HG02763 (cell line): ENCODE measurements around the gene GALNT10.
A peak's percentile ranks its signal among the peaks of the same experiment; 100 is the strongest.

ENCODE experiments used
- ATAC-seq: cut with Tn5 transposase; IDR thresholded peaks from one replicate; pipeline ENCODE4 v1.9.1; 2021; ENCODE audit warnings: mild to moderate bottlenecking, moderate library complexity; ENCODE audit not compliant: unreplicated experiment

Gene GALNT10

GRCh38 chr5:154317916-154318315 lies 127.4 kb downstream of the GALNT10 start:
- no peak for ATAC-seq

- no peak for ATAC-seq
Measured at GRCh38 chr5:154318691-154319090, 128.2 kb downstream of the GALNT10 start.

GRCh38 chr5:154319736-154320135 lies 129.2 kb downstream of the GALNT10 start:
- no peak for ATAC-seq

- no peak for ATAC-seq
Measured at GRCh38 chr5:154320224-154321089, 129.9 kb downstream of the GALNT10 start.

GRCh38 chr5:154321546-154321945 lies 131.0 kb downstream of the GALNT10 start:
- no peak for ATAC-seq

- no peak for ATAC-seq
Measured at GRCh38 chr5:154324033-154324432, 133.5 kb downstream of the GALNT10 start.

GRCh38 chr5:154325566-154325965 lies 135.0 kb downstream of the GALNT10 start:
- no peak for ATAC-seq

GRCh38 chr5:154329062-154329461 lies 138.5 kb downstream of the GALNT10 start:
- ATAC-seq = no peak

GRCh38 chr5:154329519-154330040 lies 139.0 kb downstream of the GALNT10 start:
- no peak for ATAC-seq

GRCh38 chr5:154330097-154330667 lies 139.6 kb downstream of the GALNT10 start:
- no peak for ATAC-seq

GRCh38 chr5:154331232-154331631 lies 140.7 kb downstream of the GALNT10 start:
- ATAC-seq = no peak

- ATAC-seq = no peak
Measured at GRCh38 chr5:154331924-154332323, 141.4 kb downstream of the GALNT10 start.

- no peak for ATAC-seq
Measured at GRCh38 chr5:154332451-154332850, 141.9 kb downstream of the GALNT10 start.

- ATAC-seq = no peak
Measured at GRCh38 chr5:154333016-154333415, 142.5 kb downstream of the GALNT10 start.

GRCh38 chr5:154334406-154335064 lies 144.0 kb downstream of the GALNT10 start:
- ATAC-seq = no peak

- ATAC-seq = no peak
Measured at GRCh38 chr5:154335065-154335448, 144.5 kb downstream of the GALNT10 start.

GRCh38 chr5:154341620-154342019 lies 151.1 kb downstream of the GALNT10 start:
- no peak for ATAC-seq

GRCh38 chr5:154342211-154342610 lies 151.7 kb downstream of the GALNT10 start:
- ATAC-seq = no peak

- no peak for ATAC-seq
Measured at GRCh38 chr5:154342963-154343362, 152.4 kb downstream of the GALNT10 start.

- no peak for ATAC-seq
Measured at GRCh38 chr5:154344461-154344860, 153.9 kb downstream of the GALNT10 start.

GRCh38 chr5:154345255-154345952 lies 154.9 kb downstream of the GALNT10 start:
- peak; percentile 54 for ATAC-seq
